Glomerular visceral epithelial cell (primary cell): ENCODE measurements around the gene NAA20.
"Not testable (repeated sequence)": the region's sequence is repeated elsewhere in the genome, so short reads cannot be mapped to it uniquely, and the experiment has no call there.

Source experiments
- DNase-seq: peaks from one replicate; pipeline ENCODE4 v3.0.0-alpha.2; 2016; ENCODE audit errors: extremely low spot score

The NAA20 gene

DNA sequence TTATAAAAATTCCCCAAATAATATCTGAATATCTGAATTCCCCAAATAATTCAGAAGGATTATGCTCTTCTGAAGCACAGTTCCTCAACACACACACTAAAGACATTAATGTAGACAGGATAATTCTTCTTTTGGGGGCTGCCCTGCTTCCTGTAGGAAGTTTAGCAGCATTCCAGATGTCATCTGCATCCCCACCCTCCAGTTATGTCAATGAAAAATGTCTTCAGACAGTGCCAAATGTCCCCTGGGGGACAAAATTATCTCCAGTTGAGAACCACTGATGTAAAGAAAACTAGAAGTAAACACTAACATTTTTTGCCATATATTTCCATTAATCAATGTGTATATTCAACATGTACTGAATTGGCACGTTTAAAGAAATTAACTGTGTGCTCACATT lies 25.9 kb upstream of the NAA20 start:
- DNase-seq = no peak

DNA sequence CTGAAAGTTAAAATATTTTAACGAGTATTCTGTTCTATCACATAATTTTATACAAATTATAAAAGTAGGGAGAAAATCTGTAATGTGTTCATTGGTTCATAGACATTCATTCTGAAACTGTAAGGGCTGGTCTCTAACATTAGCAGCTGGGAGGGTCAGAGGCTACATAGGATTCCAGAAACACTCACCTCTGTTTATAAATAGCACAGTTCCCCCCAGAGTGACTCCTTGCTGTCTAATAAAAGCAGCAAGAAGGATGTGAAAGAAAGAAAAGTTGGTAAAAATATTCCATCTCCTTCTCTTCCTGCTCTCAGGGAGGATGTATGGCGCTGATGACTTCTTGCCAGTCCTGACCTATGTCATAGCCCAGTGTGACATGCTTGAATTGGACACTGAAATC lies 25.3 kb upstream of the NAA20 start:
- no peak for DNase-seq

DNA sequence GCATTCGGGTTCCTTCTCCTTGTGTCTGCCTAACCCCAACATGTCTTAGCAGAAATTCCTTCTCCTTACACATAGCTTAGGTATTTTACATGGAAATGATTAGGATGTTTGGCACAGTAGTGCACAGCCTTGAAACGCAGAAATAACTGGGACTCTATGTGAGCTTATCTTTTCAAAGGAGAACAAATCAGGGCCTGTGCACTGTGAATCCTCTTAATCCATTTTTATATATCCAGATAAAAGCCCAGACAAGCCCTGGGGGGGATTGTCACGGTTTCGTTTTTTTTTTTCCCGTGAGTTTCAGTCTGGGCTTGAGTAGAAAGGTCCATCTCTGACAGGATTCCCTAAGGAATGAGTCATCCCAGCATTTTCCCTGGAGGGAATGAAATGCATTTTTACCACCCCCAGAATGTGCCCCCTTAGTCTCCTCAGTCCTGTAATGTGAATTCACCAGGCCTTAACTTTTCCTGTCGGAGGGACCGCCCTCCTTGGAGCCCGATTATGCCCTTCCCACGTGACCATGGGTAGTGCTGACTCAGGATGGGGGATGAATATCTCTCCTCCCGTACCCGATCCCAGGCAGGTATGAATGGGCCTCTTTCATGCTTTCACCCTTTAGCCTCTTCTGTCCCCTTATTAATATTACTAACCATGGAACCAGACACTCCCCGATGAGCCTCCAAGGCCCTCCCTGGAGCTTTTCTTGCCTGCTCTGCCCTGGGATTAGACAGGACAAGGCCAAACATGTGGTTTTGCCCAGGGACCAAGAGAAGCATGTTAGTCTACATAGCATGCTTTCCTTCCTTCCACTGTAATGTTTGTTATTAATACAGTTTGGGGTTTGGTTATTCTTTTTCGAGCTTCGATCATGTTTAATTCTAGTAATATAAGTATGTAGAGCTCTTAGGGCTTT lies 23.9 kb upstream of the NAA20 start:
- peak; percentile 95 for DNase-seq

DNA sequence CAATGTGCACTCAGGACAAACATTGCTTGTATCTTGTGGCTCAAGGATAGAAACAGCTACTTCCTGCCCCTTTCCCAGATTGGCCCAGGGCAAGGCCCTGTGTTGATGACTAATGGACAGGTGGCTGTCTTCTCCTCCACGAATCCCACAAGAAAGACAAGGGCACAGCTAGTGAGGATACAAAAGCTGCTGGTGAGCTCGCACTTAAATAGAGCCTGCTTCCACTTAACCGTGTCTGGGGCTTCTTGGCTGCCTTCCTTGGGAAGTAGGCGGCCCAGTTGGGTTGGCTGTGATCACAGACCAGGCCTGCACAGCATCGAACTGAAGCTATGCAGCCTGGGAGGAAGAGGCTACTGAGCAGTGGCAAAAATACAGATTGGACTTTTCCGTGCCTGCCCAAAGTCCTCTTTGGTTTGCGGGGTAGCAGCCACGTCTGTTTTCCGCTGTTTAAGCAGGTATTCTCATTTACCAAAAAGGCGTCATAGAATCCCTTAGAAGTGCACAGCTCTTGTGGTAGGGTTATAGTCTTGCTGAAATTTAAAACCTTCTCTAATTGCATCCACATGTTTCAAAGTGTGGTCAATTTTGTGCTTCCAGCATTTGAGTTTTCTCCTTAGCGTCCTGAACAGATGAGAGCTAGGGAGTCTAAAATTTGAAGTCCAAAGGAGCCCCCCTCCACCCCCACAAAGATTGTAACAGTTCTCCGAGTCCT lies 23.0 kb upstream of the NAA20 start:
- DNase-seq = peak; percentile 87

DNA sequence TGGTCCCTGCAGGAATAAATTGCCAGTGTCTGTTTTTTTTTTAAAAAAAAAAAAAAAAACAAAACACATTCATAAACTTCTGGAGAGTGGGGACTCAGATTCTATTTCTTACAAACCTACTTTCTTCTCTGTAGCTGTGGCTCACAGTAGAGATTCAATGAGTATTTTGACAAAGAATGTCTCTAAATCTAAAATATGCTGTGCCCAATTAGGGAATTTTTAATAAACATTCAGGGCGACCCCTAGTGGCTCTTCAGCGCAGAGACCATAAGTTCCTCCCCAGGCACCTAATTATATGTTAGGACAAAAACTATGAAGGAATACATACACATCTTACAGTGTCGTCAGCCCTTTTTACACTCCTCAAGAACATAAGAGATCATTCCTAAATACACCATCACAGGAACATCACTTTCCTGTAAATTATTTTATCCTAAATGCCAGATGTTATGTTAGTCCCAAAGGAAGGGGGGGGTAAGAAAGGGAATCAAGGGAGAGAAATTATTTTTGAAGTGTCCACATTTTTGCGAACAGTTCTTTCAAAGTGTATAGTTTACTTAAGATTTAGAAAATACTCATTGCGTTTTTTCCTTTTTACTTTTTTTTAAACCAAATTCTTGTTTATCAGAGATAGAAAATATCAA lies 21.8 kb upstream of the NAA20 start:
- DNase-seq = peak; percentile 72

DNA sequence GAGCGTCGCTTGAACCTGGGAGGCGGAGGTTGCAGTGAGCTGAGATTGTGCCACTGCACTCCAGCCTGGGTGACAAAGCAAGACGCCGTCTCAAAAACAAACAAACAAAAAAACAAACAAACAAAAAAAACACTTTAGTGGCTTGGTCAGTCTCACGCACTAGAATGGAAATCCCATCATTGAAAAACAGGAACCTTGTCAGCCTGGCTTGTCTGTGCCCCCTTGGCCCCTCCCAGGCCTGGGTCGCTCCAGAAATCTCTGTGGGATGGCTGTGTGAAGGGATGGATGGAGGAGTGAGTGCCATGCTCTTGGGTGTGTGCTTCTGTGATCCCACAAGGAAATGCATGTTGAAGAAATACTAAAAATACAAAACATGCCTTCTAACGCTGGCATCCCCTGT lies 20.9 kb upstream of the NAA20 start:
- DNase-seq = no peak

DNA sequence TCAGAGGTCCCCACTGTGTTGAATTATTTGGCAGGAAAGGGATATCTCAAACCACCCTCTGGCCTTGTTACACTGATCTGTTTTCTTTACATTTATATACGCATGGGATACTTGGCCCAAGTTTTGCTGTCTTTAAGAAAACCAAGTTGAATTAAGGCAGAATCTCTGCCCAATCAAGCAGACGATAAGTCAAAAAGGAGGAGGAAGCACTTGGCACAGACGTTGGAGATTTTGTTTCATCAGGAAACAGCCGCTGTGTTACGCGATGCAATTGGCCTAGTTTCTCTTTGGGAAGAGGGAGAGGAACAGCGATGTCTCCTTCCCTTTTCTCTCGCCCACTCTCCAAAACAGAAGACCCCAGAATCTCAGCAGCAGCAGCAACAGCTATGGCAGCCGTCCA lies 20.2 kb upstream of the NAA20 start:
- DNase-seq = no peak

DNA sequence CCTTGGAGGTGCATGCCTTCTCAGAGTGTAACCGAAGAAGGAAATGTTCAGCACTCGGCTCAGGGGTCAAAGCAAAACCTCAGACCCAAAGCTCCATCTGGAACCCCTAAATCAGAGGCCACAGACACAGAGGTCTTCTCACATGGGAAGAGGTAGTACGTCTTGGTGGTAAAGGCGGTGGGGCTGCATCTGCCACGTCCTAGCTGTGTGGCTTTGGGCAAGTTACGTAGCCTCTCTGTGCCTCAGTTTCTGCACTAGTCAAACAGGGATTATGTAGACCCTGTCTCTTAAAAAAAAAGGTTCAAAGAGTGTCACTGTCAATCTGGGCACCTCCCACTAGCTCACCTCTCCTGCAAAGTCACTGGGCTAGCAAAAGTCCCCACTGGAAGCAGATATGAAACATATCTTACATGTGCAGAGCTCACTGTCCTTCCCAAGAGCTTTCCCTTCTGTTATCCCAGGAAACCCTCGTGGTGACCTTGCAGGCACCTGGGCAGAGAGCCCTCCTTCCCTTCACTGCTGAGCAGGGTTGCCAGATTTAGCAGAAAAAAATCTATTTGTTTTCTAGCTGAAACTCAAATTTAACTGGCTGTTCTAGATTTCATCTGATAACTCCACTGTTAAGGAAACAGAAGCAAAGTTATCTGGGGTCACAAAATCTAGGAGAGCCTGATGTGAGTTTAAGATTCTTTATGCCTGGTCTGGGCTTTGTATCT lies 18.0 kb upstream of the NAA20 start:
- no peak for DNase-seq

DNA sequence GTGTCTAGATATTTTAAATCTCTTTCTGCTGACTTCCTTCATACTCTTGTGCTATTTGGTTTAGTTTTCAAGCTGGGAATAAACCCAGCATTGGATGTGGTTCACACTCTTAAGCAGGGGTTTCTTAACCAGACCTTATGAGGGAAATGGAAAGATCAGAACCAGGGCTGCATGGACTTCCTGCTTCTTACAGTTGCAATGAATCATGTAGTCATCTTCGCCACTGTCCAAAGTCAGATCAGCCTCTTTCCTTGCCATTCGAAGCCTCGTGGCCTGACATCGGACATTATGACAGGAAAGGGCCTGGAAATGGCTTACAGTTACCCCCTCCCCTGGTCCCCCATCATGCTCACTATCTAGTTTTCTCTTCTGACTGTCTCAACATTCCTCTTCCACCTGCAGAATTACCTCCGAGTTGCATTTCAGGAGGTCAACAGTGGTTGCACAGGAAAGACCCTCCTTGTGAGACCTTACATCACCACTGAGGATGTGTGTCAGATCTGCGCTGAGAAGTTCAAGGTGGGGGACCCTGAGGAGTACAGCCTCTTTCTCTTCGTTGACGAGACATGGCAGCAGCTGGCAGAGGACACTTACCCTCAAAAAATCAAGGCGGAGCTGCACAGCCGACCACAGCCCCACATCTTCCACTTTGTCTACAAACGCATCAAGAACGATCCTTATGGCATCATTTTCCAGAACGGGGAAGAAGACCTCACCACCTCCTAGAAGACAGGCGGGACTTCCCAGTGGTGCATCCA lies 16.8 kb upstream of the NAA20 start:
- DNase-seq = no peak

DNA sequence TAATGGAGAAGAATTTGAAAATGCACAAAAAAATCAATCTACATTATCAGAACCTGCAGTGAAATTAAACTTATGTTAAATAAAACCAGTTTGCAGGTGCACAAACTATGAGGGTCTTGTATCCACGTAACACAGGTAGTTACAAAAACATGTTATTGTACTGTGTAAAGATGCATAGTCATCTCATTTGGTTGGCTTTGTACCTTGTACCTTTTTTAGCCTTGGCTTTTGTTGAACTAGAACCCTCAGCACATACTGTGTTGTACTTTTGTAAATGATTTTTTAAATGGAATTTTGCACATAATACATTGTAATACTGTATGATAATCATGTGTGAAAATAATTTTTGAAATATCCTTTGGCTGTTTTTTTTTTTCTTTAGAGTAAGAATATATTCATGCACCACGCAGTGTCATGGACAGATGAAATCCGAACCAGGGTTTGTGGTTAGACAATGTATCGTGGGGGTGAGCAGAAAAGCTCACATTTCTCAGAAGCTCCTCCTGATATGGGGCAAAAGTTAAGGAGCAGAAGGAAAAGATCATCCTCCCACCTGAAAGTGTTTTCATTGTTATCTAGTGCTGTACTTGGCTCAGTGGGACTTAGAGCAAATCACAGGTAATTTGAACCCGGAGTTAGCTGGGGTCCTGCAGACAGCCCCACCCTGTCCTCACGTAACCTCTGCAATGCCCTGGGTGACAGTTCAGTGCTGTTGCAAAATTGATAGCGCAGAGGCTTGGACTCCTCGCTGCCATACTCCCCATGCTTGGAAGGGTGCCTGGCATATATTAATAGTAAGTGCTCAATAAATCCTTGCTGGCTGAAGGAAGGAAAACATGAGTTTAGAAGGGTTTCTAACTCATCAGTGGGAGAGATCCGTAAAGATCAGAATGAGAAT lies 14.8 kb upstream of the NAA20 start:
- no peak for DNase-seq

DNA sequence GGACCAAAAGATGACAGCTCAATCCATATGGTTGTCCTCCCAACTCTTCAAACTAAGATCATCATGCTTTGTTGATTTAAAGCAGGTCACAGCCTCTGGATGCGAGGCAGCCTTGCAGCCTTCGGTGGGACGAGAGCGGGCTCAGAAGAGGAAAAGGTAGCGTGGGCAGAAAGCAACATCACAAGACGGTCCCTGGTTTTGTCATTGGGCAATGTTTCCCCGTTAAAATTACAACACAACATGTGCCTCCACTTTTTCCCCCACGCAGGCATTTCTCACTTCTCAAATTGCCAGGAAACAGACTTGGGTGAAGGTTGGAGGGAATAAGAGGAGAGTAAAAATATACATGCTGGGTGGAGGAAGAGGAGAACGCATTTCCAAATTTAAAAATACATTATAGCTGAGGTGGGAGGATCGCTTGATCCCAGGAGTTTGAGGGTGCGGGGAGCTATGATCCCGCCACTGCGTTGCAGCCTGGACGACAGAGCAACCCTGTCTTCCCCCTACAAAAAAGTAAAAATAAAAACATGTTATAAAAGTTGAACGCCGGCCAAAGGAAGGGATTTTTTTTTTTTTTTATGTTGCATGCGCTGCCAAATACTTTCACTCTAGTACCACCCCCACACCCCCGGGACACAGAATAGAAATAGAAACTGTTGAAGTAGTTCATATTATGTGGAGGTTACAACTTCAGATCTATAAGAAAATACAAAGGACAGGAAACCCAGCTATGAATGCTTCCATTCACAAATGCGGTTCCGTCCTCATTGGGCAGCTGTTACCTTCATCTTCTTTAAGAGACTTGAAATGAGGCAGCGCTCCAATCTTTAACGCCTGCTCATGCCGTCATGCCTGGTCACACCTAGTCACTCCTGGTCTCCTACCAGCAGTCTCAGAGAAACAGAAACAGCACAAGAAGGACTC lies 13.9 kb upstream of the NAA20 start:
- no peak for DNase-seq

DNA sequence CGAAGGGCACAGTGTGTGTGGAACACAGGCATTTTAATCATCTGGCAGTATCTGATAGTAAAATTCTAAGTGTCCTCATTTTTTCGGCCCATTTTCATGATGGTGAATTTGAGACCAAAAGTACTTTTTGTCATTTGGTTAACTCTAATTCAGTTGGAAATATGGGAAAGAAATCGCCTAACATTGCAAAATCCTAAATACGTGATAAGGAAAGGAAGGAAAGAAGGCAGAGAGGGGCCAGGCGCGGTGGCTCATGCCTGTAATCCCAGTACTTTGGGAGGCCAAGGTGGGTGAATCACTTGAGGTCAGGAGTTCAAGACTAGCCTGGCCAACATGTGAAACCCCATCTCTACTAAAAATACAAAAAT lies 13.2 kb upstream of the NAA20 start:
- DNase-seq = not testable (repeated sequence)

DNA sequence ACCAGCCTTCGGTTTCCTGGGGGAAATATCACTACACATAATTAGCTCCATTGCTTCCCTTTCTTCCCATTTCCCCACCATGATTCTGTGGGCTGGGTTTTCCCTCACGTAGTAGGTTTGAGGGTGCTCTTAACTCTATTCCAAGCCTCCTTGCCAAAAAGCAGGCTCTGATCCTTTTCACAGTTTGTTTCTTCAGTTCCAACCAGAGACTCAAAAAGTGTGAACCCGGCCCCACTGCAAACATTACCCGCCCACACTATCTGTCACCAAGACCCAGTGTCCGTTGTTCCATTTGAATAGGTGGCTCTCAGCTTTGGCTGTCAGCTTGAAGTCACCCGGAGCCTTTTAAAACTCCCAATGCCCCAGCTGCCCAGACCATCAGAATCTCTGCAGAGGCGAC lies 11.8 kb upstream of the NAA20 start:
- no peak for DNase-seq

DNA sequence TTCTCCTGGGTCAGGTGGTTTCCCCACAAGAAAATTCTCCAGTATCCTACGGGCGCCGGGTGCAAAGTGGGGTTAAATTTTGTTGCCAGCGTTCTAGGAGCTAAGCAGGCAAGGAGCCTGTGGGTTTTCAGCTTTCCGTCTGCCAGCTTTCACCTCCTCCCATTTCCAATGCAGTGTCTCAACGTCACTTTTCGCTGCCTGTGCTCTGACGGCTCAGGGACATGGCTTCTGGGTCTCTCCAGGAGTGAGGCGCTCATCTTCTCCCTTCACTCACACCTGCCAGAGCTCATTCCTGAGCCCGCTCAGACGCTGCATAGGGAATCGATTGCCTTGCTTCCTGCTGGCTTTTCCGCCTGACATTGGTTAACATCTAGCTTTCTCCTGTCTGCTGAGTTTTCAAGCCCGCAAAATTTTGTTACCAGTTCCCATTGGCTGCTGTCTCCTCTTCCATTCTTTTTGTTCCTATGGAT lies 7.3 kb upstream of the NAA20 start:
- no peak for DNase-seq

DNA sequence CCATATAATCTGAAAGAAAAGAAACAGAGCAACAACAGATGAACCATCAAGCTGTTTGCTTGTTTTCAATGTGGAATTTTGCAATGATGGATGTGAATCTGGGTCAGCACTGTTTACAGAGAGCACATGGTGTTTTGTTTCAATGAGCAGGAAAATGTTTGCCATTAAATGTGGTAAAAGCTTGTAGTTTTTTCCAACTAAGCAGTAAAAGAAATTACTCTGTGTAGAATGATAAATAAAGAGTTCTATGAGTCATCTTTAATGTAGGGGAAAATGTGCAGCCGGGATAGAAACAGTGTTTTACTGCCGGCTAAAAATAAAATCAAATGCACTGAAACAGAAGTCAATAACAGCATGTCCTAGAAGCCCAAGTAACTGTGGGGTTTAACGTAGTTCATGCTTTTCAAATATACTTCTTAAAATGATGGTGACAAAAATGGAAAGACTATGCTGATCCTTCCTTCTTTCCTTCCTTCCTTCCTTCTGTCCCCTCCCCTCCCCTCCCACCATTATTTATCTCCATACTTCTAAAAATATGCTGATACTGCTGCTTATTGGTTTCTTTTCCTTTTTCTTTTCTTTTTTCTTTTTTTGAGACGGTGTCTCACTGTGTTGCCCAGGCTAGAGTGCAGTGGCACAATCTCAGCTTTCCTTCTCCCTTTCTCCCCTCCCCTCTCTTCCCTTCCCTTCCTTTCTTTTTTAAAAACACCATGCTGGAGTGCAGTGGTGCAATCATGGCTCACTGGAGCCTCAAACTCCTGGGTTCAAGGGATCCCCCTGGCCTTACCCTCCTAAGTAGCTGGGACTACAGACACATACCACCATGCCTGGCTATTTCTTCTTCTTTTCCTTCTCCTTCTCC lies 6.3 kb upstream of the NAA20 start:
- DNase-seq = no peak

DNA sequence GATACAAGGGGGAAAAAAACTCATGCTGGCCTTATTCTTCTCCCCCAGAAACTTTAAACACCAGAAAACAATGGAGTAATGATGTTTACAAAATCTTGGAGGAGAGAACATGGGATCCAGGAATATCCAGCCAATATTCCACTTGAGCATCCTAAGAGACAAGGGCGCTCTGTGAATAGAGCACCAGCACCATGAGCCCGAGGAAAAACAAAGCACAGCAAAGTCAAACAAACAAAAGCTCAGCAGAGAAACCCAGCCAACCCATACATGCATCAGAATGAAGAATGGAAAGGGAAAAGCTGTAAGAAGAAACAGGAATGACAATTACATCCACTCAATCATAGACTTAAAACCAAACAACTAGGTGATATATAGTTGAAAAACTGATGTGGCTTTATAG lies 4.6 kb upstream of the NAA20 start:
- no peak for DNase-seq

DNA sequence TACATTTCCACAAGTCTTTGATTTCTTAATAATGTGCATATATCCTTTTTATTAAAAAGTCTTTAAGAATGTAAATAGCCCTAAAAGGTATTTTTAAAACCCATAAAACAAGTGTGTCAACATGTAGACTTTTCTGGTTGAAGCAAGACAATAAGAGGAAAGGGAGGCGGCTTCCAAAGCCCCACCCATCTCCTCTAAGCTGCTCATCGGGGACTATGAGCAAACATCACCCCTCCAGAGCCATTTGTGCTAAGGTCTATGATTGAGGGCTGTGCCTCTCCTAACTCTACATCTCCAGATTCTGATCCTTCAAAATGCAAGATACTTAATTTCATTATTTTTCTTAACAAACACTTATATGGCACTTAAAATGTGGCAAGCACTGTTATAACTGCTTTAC lies 2.5 kb upstream of the NAA20 start:
- no peak for DNase-seq

DNA sequence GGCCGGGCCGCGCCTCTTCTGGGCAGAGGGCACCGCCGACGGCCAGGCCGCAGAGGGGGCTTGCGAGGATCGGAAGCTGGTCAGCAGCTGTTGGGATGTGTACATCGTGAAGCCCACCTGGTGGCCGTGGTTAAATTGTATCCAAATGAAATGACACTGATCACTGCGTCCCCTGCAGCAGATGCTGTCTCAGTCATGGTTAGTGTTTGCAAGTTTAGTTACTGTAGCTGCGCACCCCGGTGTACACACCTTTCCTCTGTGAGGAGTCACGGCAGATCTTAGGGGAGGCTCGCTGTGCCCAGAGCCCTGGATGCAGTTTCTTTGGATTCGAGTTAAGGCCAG lies 653 bp downstream of the NAA20 start:
- no peak for DNase-seq
